ENCODE measurements around the gene MYBPC1. TPM values are rescaled to one million over a fixed set of nuclear protein-coding genes. Genes with fewer than 3 reads are reported as not detected.
A peak's percentile ranks its signal among the peaks of the same experiment; 100 is the strongest.
"Not testable (repeated sequence)": the region's sequence is repeated elsewhere in the genome, so short reads cannot be mapped to it uniquely, and the experiment has no call there.

MYBPC1 gene
- total RNA-seq, 1 experiment from 2014 or later = not detected

DNA sequence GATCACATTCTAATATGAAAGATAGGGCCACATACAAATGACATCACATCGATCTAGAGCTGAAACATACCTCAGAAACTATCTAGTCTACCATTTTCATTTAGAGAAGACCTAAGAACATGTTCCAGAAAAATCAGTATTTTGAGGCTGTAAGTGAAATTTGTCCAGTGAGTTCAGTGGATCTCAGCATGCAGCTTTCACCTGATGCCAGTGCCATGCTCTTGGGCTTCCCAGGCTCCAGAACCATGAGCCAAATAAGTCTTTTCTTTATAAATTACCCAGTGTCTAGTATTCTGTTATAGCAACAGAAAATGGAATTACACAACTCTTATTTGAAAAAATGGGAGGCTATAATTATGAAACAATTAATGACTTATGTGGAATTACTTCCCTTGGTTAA lies 111.6 kb downstream of the MYBPC1 start:
- in situ Hi-C loops (cut with HindIII; ENCODE audit: low pct_unique_long_range_greater_than_20kb, low sequenced_read_pairs) = no loop called here
- DNase-seq (ENCODE audit: low read depth) = no peak

DNA sequence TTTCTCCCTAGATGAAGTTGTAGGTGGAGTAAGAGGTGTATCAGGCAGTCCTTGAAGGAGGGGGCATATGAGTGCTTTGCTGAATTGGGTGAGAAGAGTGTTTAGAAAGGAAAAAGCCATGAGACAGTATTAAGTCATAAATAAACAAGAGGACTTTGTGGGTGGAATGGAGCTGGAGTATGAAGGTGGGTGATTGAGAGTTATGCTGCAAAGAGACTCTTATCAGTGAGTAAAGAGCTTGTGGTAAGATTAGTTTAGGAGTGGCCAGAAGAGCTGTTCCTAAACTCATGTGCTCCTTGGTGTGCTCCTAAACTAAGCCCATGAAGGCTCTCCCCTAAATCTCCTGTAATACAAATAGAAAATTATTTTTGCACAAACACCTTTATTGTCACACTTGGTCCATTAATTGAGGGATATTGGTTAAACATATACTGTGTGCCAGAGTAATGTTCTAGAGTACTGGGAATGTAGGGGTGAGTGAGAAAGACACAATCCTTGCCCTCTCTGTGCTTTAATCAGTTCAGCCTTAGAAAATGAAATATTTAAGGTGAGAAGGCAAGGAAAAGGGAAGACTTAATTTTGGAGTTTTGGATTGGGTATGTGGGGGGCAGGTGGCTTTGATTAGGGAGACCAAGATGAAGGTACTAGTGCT lies 112.5 kb downstream of the MYBPC1 start:
- DNase-seq (ENCODE audit: low read depth) = no peak
- in situ Hi-C loops (cut with HindIII; ENCODE audit: low pct_unique_long_range_greater_than_20kb, low sequenced_read_pairs) = no loop called here

DNA sequence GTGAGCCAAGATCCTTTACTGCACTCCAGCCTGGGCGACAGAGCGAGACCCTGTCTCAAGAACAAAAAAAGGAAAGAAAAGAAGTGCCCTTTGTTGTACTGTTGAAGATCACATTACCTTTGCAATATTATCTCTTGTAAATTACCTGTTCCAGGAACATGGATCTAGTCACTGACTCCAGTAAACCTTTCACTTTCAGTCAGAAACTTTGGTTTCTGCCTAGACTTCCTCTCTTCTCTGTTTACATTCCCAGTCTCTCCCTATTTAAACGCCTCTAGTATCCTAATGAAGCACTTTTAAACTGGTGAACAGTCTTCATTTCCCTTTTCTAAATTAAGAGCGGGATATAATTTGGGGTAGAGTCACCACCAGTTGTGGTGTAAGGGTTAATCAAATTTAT lies 115.5 kb downstream of the MYBPC1 start:
- no peak for DNase-seq (ENCODE audit: low read depth)
- in situ Hi-C loops (cut with HindIII; ENCODE audit: low pct_unique_long_range_greater_than_20kb, low sequenced_read_pairs) = no loop called here

DNA sequence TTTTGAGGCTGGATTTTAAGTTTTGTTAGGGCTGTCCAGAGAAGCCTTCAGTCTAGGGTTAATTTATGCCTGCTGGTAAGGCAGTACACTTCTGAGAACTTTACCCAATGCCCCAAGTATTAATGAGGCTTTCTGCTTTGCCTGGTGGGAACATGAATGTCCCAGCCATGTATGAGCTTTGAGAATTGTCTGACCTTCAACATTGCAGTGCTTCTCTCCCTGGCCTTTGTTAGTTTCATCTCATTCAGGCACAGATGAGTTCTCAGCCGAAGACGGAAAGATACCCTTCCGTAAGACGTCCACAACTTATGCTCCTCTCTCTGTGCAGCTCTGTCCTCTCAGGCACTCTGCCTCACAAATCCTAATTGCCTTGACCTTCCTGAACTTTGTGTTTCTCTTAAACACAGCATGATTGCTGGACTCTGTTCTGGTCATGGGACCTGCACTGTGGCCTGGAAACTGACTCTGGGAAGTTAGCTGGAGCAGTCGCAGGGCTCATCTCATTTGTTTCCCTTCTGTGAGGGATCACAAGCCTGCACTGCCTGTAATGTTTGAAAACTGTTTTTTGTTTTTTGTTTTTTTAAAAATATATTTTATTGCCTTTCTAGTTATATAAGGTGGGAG lies 118.4 kb downstream of the MYBPC1 start:
- in situ Hi-C loops (cut with HindIII; ENCODE audit: low pct_unique_long_range_greater_than_20kb, low sequenced_read_pairs) = no loop called here
- no peak for DNase-seq (ENCODE audit: low read depth)

DNA sequence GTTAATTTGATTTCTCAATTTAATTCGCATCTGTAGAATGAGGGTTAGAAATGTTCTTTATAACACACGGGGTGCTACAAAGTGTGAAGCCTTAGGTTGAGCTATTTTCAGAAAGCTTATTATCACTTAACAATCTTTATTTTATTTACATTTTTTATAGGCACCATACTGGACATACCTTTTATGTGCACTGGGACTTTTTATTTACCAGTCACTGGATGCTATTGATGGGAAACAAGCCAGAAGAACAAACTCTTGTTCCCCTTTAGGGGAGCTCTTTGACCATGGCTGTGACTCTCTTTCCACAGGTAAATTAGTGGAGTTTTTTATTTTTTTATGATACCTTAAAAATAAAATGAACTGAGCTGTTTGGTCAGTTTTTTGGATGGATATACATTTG lies 119.2 kb downstream of the MYBPC1 start:
- in situ Hi-C loops (cut with HindIII; ENCODE audit: low pct_unique_long_range_greater_than_20kb, low sequenced_read_pairs) = no loop called here
- DNase-seq (ENCODE audit: low read depth) = no peak

DNA sequence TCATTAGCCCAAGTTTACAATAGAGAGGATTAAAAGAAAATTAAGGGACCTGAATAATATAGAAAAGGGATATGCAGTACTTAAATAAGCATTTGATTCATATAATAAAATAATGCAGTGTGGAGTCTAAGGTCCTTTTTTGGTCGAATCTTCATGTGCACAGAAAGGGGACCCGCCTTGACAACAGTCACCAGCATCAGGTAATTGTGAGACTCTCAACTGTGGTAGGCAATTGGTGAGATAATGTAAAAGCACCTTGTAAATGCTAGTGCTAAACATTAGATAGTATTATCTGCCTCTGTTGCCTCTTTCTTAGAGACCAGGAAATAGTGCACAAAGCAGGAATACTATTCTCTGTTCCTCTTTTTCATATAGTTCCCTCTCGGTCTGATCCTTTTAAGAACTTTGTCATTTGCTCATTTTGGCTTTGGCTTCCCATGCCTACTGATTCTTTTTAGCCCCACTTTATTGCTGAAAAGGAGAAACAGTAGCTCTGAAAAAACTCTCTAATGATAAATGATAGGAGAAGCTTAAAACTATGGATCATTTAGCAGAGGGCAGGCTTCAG lies 120.2 kb downstream of the MYBPC1 start:
- no peak for DNase-seq (ENCODE audit: low read depth)
- in situ Hi-C loops (cut with HindIII; ENCODE audit: low pct_unique_long_range_greater_than_20kb, low sequenced_read_pairs) = no loop called here

DNA sequence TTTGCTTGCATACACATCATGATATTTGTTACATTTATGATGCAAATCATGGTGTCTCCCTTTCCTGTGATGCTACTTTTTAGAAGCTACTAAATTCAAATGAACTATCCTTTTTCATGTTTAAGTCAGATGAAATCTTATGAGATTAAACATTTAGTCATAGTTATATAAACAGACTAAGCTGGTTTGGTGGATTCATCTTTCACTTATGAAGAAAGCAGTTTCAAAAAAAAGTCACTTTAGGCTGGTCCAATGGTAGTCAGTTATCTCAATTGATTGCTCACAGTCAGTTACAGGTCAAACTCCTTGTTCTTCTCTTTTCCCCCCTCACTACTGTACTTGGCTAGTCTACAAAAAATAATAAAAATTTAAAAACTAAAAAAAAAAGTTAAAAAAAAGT lies 124.8 kb downstream of the MYBPC1 start:
- DNase-seq (ENCODE audit: low read depth) = no peak
- in situ Hi-C loops (cut with HindIII; ENCODE audit: low pct_unique_long_range_greater_than_20kb, low sequenced_read_pairs) = no loop called here

DNA sequence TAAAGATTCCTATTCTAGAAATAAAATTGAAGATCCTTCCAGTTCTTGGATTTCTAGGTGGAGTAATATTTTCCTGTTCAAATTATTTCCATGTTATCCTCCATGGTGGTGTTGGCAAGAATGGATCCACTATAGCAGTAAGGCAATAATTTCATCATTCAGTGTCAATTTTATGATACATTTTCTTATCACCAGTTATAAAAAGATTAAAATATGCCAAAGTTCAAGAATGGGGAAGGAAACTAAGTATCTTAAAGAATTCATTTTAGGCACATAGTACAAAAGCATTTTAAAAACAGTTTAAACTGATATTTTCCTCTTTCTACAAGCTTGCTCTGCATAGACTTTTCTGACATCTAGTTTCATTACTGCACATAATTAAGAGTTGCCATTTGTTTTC lies 125.3 kb downstream of the MYBPC1 start:
- DNase-seq (ENCODE audit: low read depth) = no peak
- in situ Hi-C loops (cut with HindIII; ENCODE audit: low pct_unique_long_range_greater_than_20kb, low sequenced_read_pairs) = no loop called here

DNA sequence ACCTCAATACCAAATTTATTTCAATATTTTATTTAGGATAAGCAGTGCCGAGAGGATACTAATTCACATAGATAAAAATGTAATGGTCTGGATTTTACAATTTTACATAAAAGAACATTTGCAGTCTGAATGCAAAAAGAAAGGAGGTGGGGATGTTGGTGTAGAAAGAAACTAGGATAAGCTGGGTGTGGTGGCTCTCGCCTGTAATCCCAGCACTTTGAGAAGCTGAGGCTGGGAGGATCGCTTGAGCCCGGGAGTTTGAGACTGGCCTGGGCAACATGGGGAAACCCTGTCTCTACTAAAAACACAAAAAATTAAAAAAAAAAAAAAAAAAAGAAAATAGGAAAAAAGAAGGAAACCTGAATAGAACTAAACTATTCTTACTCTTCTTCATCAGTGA lies 127.6 kb downstream of the MYBPC1 start:
- in situ Hi-C loops (cut with HindIII; ENCODE audit: low pct_unique_long_range_greater_than_20kb, low sequenced_read_pairs) = no loop called here
- DNase-seq (ENCODE audit: low read depth) = no peak

DNA sequence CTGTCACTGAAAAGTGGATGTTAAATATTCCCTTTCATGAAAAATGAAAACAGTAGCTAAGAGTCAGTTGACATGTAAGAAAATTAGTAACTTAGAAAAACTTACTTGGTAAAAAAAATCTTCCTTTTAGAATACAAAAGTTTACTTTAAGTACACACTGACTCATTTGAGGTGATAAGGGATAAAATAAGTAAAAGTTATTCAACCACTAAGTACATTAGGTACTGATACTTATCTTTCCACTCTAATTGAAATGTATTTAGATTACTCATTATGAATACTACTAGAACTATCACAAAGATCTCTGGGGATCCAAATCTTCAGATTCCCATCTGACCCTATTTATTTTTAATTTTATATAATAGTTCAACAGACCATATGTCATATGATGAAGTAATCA lies 132.3 kb downstream of the MYBPC1 start:
- DNase-seq (ENCODE audit: low read depth) = peak; percentile 5
- in situ Hi-C loops (cut with HindIII; ENCODE audit: low pct_unique_long_range_greater_than_20kb, low sequenced_read_pairs) = no loop called here

DNA sequence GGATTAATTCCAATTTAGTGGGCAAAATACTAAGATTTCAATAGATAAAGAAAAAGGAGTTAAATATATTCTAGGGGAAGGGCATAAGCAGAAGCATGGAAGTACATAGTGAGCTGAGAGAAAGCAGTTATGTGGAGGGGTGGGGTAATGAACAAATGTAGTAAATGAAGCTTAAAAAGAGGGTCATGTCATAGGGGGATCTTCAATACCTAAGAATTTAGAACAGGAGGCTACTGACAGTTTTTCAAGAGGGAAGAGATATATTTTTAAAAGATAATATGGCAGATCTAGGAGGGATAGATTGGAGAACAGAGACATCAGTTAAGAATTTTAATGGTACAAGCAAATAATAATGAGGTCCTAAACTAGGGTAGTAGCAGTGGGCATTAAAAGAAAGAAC lies 135.1 kb downstream of the MYBPC1 start:
- in situ Hi-C loops (cut with HindIII; ENCODE audit: low pct_unique_long_range_greater_than_20kb, low sequenced_read_pairs) = no loop called here

DNA sequence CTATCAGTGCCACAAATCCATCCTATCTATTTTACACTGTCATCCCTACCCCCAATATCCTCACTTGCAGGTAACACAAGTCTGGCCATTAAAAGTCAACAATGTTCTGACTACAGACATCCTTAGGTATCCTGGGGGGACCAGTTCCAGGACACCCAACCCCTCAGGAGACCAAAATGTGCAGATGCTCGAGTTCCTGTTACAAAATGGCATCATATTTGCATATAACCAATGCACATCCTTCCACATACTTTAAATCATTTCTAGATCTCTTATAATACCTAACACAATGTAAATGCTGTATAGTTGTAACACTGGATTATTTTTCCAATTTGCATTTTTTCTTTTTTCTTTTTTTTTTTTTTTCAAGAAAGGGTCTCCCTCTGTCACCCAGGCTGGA lies 137.5 kb downstream of the MYBPC1 start:
- in situ Hi-C loops (cut with HindIII; ENCODE audit: low pct_unique_long_range_greater_than_20kb, low sequenced_read_pairs) = no loop called here
- DNase-seq (ENCODE audit: low read depth) = no peak

More for the DNA sequence above, 135.1 kb downstream of the MYBPC1 start:
- no peak for DNase-seq (ENCODE audit: low read depth)

DNA sequence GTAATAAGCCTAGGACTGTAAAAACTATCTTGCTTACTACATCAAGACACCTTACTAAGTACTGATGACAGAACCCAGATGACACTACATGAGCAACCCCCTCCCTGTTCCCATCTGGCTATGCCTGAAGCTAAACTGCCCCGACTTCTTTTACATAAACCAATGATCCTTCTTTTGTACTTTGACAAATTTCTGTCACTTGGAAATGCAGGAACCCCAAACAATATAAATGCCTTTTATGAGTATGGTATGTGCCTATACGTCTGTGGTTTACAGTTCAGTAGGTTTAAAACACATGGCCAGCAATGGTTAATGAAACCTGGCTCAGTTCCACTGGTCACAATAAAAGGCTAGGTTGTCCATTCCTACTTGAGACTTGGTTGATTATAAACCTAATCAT lies 138.4 kb downstream of the MYBPC1 start:
- in situ Hi-C loops (cut with HindIII; ENCODE audit: low pct_unique_long_range_greater_than_20kb, low sequenced_read_pairs) = no loop called here
- DNase-seq (ENCODE audit: low read depth) = peak; percentile 65

DNA sequence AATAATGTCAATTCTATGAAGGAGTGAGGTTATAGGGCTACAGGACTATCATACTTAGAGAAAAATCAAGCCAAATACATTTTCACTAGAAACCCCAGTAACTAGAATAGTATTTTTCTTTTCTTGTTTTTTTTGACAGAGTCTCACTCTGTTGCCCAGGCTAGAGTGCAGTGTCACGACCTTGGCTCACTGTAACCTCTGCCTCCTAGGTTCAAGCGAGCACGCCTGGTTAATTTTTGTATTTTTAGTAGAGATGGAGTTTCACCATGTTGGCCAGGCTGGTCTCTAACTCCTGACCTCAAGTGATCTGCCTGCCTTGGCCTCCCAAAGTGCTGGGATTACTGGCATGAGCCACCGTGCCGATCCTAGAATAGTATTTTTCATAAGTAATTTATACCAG lies 139.7 kb downstream of the MYBPC1 start:
- in situ Hi-C loops (cut with HindIII; ENCODE audit: low pct_unique_long_range_greater_than_20kb, low sequenced_read_pairs); DNase-seq (ENCODE audit: low read depth): not testable (repeated sequence)

Other genes with a start within 250 kb of the MYBPC1 start
- gene ARL1, start 187.2 kb upstream of the MYBPC1 start, total RNA-seq (2014; rRNA removed; shearing (Covaris generic); ENCODE audit: low replicate concordance) = 75.4 and 107 TPM in 2 replicates
- not detected in 2 replicates for gene SPIC, start 119.6 kb upstream of the MYBPC1 start, total RNA-seq (2014; rRNA removed; shearing (Covaris generic); ENCODE audit: low replicate concordance)
- 29.0 and 36.4 TPM in 2 replicates for gene CHPT1, start 102.7 kb downstream of the MYBPC1 start, total RNA-seq (2014; rRNA removed; shearing (Covaris generic); ENCODE audit: low replicate concordance)
- gene SYCP3, start 144.5 kb downstream of the MYBPC1 start, total RNA-seq (2014; rRNA removed; shearing (Covaris generic); ENCODE audit: low replicate concordance) = not detected in 2 replicates
- gene GNPTAB, start 236.0 kb downstream of the MYBPC1 start, total RNA-seq (2014; rRNA removed; shearing (Covaris generic); ENCODE audit: low replicate concordance) = 13.6 and 19.5 TPM in 2 replicates

Data from Caki2 (cell line).